Measurements from ENCODE around the gene SMLR1.
A peak's percentile ranks its signal among the peaks of the same experiment; 100 is the strongest.

The SMLR1 gene

GRCh38 chr6:130852844-130853554 is 25.8 kb downstream of the SMLR1 start:
- DNase-seq (ENCODE audit: low read depth), result no peak

GRCh38 chr6:130853555-130854183 is 26.5 kb downstream of the SMLR1 start:
- DNase-seq (ENCODE audit: low read depth), result no peak

GRCh38 chr6:130858054-130858453 is 30.8 kb downstream of the SMLR1 start:
- DNase-seq (ENCODE audit: low read depth), result no peak

GRCh38 chr6:130858498-130859160 is 31.4 kb downstream of the SMLR1 start:
- no peak for DNase-seq (ENCODE audit: low read depth)

- no peak for DNase-seq (ENCODE audit: low read depth)
Measured at GRCh38 chr6:130859161-130859867, 32.1 kb downstream of the SMLR1 start.

- no peak for DNase-seq (ENCODE audit: low read depth)
Measured at GRCh38 chr6:130862370-130862769, 35.2 kb downstream of the SMLR1 start.

- DNase-seq (ENCODE audit: low read depth), result no peak
Measured at GRCh38 chr6:130863415-130864230, 36.4 kb downstream of the SMLR1 start.

- DNase-seq (ENCODE audit: low read depth), result no peak
Measured at GRCh38 chr6:130864344-130864743, 37.1 kb downstream of the SMLR1 start.

GRCh38 chr6:130865793-130866192 is 38.6 kb downstream of the SMLR1 start:
- DNase-seq (ENCODE audit: low read depth), result no peak

GRCh38 chr6:130869681-130870080 is 42.5 kb downstream of the SMLR1 start:
- no peak for DNase-seq (ENCODE audit: low read depth)

GRCh38 chr6:130870179-130870880 is 43.1 kb downstream of the SMLR1 start:
- no peak for DNase-seq (ENCODE audit: low read depth)

- peak; percentile 64 for DNase-seq (ENCODE audit: low read depth)
Measured at GRCh38 chr6:130872250-130873095, 45.3 kb downstream of the SMLR1 start.

- no peak for DNase-seq (ENCODE audit: low read depth)
Measured at GRCh38 chr6:130873746-130874145, 46.5 kb downstream of the SMLR1 start.

- no peak for DNase-seq (ENCODE audit: low read depth)
Measured at GRCh38 chr6:130879826-130880225, 52.6 kb downstream of the SMLR1 start.

GRCh38 chr6:130882370-130882769 is 55.2 kb downstream of the SMLR1 start:
- no peak for DNase-seq (ENCODE audit: low read depth)

- peak; percentile 55 for DNase-seq (ENCODE audit: low read depth)
Measured at GRCh38 chr6:130885392-130886192, 58.4 kb downstream of the SMLR1 start.

Measured in stimulated activated CD8-positive, alpha-beta memory T cell treated with anti-CD3 and anti-CD28 coated beads, Interleukin-15, amount 100 ng/mL, for 1 hour (primary cell).